WTC11 (cell line): Measurements from ENCODE around the gene COPA. TPM values are rescaled to one million over a fixed set of nuclear protein-coding genes. Genes with fewer than 3 reads are reported as not detected.

Experiments used
- ATAC-seq: fragments of 200-7000 bp; cut with Tn5 transposase; 2 replicates; pipeline ENCODE4 v1.10.0; 2021; ENCODE audit warnings: mild to moderate bottlenecking, moderate library complexity
- CTCF ChIA-PET: fragments of 300-600 bp; sonication (Branson Sonifier 250); formaldehyde crosslinking; loops from one replicate; lab custom pipeline; 2021; ENCODE audit warnings: antibody characterized with exemption; lab: Charles Lee
- POLR2A ChIA-PET: fragments of 350-600 bp; sonication (Branson Sonifier 250); formaldehyde crosslinking; loops from one replicate; lab custom pipeline; 2021; ENCODE audit warnings: antibody characterized with exemption; lab: Charles Lee
- DNase-seq: peaks from one replicate; pipeline ENCODE4 v3.0.0; 2021; ENCODE audit warnings: low spot score
- H3K27ac Mint-ChIP-seq: 2 replicates; pipeline ENCODE4 v1.8.0; 2021; ENCODE audit warnings: mixed read lengths
- H3K27me3 Mint-ChIP-seq: 2 replicates; pipeline ENCODE4 v1.8.0; 2021; ENCODE audit warnings: low read depth, mild to moderate bottlenecking, moderate library complexity, mixed read lengths
- H3K36me3 Mint-ChIP-seq: 2 replicates; pipeline ENCODE4 v1.8.0; 2021; ENCODE audit warnings: mixed read lengths
- H3K4me1 Mint-ChIP-seq: 2 replicates; pipeline ENCODE4 v1.8.0; 2022; ENCODE audit warnings: mixed read lengths
- H3K4me3 Mint-ChIP-seq: 2 replicates; pipeline ENCODE4 v1.8.0; 2021; ENCODE audit warnings: mild to moderate bottlenecking, moderate library complexity, mixed read lengths
- H3K9me3 Mint-ChIP-seq: 2 replicates; pipeline ENCODE4 v1.8.0; 2021; ENCODE audit warnings: mixed read lengths
- CREB1 ChIP-seq: sonication (generic); formaldehyde crosslinking; IDR thresholded peaks from 2 replicates; pipeline ENCODE4 v1.8.0; 2023; ENCODE audit warnings: mild to moderate bottlenecking, missing genetic modification reagents
- GABPB1 ChIP-seq: sonication (generic); formaldehyde crosslinking; IDR thresholded peaks from 2 replicates; pipeline ENCODE4 v1.8.1; 2023; ENCODE audit warnings: mild to moderate bottlenecking, missing genetic modification reagents
- JAZF1 ChIP-seq: fragments of 250-450 bp; sonication (Bioruptor Pico); IDR thresholded peaks from 2 replicates; pipeline ENCODE4 v1.9.0; 2021; ENCODE audit warnings: moderate library complexity, mild to moderate bottlenecking, inconsistent platforms
- NFATC4 ChIP-seq: fragments of 250-450 bp; sonication (Bioruptor Pico); IDR thresholded peaks from 2 replicates; pipeline ENCODE4 v1.9.0; 2021; ENCODE audit warnings: mild to moderate bottlenecking
- NFE2L1 ChIP-seq: sonication (generic); formaldehyde crosslinking; IDR thresholded peaks from 2 replicates; pipeline ENCODE4 v1.8.1; 2023; ENCODE audit warnings: missing genetic modification reagents
- TCF7 ChIP-seq: sonication (generic); formaldehyde crosslinking; IDR thresholded peaks from 2 replicates; pipeline ENCODE4 v1.8.0; 2022; ENCODE audit warnings: mild to moderate bottlenecking, low read depth, missing genetic modification reagents, moderate library complexity
- ZNF121 ChIP-seq: sonication (generic); formaldehyde crosslinking; IDR thresholded peaks from 2 replicates; pipeline ENCODE4 v1.8.0; 2023; ENCODE audit warnings: missing genetic modification reagents
- ZNF138 ChIP-seq: sonication (generic); formaldehyde crosslinking; conservative IDR thresholded peaks from 2 replicates; pipeline ENCODE4 v1.8.1; 2022; ENCODE audit warnings: mild to moderate bottlenecking, moderate library complexity, missing genetic modification reagents
- ZNF396 ChIP-seq: fragments of 250-450 bp; sonication (Bioruptor Pico); IDR thresholded peaks from 2 replicates; pipeline ENCODE4 v1.8.0; 2021; ENCODE audit warnings: mild to moderate bottlenecking, moderate library complexity, borderline replicate concordance
- total RNA-seq: library from RNA; stranded (reverse); gene quantifications from 3 replicates; pipeline ENCODE4 v1.2.3, GENCODE V29; 2021
- TF ChIP-seq, protein P1 (sequence below): sonication (generic); formaldehyde crosslinking; IDR thresholded peaks from 2 replicates; pipeline ENCODE4 v1.8.0; 2022; ENCODE audit warnings: missing genetic modification reagents
- TF ChIP-seq, protein P2 (sequence below): sonication (generic); formaldehyde crosslinking; conservative IDR thresholded peaks from 2 replicates; pipeline ENCODE4 v1.8.1; 2022; ENCODE audit warnings: mild to moderate bottlenecking, missing genetic modification reagents
- TF ChIP-seq, protein P3 (sequence below): sonication (generic); formaldehyde crosslinking; IDR thresholded peaks from 2 replicates; pipeline ENCODE4 v1.8.0; 2023; ENCODE audit warnings: missing genetic modification reagents, mild to moderate bottlenecking, borderline replicate concordance
- TF ChIP-seq, protein P4 (sequence below): sonication (generic); formaldehyde crosslinking; IDR thresholded peaks from 2 replicates; pipeline ENCODE4 v1.8.1; 2022; ENCODE audit warnings: low read depth, mild to moderate bottlenecking, moderate library complexity, missing genetic modification reagents, borderline replicate concordance
- TF ChIP-seq, protein P5 (sequence below): sonication (generic); formaldehyde crosslinking; IDR thresholded peaks from 2 replicates; pipeline ENCODE4 v1.8.0; 2022; ENCODE audit warnings: mild to moderate bottlenecking, missing genetic modification reagents
- TF ChIP-seq, protein P6 (sequence below): sonication (generic); formaldehyde crosslinking; IDR thresholded peaks from 2 replicates; pipeline ENCODE4 v1.8.0; 2022; ENCODE audit warnings: mild to moderate bottlenecking, missing genetic modification reagents
- TF ChIP-seq, protein P7 (sequence below): sonication (generic); formaldehyde crosslinking; IDR thresholded peaks from 2 replicates; pipeline ENCODE4 v1.8.0; 2023; ENCODE audit warnings: missing genetic modification reagents

Gene COPA
- total RNA-seq, 1 experiment from 2014 or later, result 126 TPM

DNA sequence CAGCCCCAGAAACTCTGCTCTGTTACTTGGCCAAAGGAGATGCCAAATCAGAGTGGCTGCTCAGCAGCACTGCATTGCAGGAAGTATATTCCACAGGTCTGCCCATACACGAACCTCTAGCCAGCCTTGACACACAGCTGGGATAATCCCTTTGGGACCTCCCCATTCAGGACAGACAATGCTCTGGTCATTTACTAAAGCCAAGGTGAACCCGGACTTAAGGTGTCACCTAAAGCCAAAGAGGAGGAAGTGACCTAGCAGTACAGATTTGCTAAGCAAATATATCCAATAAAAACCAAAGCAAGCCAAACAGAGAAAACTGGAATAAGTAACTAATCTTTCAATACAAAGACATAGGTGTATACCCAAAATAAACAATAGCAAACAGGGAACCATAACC lies 27.7 kb downstream of the COPA start:
- TF ChIP-seq ZNF138 (CRISPR knock-in tag) (no peak), ZNF396 (no peak), TCF7 (CRISPR knock-in tag) (no peak), GABPB1 (CRISPR knock-in tag) (no peak), NFE2L1 (CRISPR knock-in tag) (no peak), NFATC4 (no peak), CREB1 (CRISPR knock-in tag) (no peak), JAZF1 (CRISPR knock-in tag) (no peak), ZNF121 (CRISPR knock-in tag) (no peak)
- TF ChIP-seq, protein P1, sequence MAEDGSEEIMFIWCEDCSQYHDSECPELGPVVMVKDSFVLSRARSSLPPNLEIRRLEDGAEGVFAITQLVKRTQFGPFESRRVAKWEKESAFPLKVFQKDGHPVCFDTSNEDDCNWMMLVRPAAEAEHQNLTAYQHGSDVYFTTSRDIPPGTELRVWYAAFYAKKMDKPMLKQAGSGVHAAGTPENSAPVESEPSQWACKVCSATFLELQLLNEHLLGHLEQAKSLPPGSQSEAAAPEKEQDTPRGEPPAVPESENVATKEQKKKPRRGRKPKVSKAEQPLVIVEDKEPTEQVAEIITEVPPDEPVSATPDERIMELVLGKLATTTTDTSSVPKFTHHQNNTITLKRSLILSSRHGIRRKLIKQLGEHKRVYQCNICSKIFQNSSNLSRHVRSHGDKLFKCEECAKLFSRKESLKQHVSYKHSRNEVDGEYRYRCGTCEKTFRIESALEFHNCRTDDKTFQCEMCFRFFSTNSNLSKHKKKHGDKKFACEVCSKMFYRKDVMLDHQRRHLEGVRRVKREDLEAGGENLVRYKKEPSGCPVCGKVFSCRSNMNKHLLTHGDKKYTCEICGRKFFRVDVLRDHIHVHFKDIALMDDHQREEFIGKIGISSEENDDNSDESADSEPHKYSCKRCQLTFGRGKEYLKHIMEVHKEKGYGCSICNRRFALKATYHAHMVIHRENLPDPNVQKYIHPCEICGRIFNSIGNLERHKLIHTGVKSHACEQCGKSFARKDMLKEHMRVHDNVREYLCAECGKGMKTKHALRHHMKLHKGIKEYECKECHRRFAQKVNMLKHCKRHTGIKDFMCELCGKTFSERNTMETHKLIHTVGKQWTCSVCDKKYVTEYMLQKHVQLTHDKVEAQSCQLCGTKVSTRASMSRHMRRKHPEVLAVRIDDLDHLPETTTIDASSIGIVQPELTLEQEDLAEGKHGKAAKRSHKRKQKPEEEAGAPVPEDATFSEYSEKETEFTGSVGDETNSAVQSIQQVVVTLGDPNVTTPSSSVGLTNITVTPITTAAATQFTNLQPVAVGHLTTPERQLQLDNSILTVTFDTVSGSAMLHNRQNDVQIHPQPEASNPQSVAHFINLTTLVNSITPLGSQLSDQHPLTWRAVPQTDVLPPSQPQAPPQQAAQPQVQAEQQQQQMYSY (CRISPR knock-in tag), result no peak
- TF ChIP-seq, protein P2, sequence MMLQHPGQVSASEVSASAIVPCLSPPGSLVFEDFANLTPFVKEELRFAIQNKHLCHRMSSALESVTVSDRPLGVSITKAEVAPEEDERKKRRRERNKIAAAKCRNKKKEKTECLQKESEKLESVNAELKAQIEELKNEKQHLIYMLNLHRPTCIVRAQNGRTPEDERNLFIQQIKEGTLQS (CRISPR knock-in tag), result no peak
- TF ChIP-seq, protein P3, sequence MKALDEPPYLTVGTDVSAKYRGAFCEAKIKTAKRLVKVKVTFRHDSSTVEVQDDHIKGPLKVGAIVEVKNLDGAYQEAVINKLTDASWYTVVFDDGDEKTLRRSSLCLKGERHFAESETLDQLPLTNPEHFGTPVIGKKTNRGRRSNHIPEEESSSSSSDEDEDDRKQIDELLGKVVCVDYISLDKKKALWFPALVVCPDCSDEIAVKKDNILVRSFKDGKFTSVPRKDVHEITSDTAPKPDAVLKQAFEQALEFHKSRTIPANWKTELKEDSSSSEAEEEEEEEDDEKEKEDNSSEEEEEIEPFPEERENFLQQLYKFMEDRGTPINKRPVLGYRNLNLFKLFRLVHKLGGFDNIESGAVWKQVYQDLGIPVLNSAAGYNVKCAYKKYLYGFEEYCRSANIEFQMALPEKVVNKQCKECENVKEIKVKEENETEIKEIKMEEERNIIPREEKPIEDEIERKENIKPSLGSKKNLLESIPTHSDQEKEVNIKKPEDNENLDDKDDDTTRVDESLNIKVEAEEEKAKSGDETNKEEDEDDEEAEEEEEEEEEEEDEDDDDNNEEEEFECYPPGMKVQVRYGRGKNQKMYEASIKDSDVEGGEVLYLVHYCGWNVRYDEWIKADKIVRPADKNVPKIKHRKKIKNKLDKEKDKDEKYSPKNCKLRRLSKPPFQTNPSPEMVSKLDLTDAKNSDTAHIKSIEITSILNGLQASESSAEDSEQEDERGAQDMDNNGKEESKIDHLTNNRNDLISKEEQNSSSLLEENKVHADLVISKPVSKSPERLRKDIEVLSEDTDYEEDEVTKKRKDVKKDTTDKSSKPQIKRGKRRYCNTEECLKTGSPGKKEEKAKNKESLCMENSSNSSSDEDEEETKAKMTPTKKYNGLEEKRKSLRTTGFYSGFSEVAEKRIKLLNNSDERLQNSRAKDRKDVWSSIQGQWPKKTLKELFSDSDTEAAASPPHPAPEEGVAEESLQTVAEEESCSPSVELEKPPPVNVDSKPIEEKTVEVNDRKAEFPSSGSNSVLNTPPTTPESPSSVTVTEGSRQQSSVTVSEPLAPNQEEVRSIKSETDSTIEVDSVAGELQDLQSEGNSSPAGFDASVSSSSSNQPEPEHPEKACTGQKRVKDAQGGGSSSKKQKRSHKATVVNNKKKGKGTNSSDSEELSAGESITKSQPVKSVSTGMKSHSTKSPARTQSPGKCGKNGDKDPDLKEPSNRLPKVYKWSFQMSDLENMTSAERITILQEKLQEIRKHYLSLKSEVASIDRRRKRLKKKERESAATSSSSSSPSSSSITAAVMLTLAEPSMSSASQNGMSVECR, result no peak
- TF ChIP-seq, protein P4, sequence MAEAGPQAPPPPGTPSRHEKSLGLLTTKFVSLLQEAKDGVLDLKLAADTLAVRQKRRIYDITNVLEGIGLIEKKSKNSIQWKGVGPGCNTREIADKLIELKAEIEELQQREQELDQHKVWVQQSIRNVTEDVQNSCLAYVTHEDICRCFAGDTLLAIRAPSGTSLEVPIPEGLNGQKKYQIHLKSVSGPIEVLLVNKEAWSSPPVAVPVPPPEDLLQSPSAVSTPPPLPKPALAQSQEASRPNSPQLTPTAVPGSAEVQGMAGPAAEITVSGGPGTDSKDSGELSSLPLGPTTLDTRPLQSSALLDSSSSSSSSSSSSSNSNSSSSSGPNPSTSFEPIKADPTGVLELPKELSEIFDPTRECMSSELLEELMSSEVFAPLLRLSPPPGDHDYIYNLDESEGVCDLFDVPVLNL, result no peak
- TF ChIP-seq, protein P5, sequence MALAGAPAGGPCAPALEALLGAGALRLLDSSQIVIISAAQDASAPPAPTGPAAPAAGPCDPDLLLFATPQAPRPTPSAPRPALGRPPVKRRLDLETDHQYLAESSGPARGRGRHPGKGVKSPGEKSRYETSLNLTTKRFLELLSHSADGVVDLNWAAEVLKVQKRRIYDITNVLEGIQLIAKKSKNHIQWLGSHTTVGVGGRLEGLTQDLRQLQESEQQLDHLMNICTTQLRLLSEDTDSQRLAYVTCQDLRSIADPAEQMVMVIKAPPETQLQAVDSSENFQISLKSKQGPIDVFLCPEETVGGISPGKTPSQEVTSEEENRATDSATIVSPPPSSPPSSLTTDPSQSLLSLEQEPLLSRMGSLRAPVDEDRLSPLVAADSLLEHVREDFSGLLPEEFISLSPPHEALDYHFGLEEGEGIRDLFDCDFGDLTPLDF (CRISPR knock-in tag), result no peak
- TF ChIP-seq, protein P6, sequence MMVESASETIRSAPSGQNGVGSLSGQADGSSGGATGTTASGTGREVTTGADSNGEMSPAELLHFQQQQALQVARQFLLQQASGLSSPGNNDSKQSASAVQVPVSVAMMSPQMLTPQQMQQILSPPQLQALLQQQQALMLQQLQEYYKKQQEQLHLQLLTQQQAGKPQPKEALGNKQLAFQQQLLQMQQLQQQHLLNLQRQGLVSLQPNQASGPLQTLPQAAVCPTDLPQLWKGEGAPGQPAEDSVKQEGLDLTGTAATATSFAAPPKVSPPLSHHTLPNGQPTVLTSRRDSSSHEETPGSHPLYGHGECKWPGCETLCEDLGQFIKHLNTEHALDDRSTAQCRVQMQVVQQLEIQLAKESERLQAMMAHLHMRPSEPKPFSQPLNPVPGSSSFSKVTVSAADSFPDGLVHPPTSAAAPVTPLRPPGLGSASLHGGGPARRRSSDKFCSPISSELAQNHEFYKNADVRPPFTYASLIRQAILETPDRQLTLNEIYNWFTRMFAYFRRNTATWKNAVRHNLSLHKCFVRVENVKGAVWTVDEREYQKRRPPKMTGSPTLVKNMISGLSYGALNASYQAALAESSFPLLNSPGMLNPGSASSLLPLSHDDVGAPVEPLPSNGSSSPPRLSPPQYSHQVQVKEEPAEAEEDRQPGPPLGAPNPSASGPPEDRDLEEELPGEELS (CRISPR knock-in tag), result no peak
- TF ChIP-seq, protein P7, sequence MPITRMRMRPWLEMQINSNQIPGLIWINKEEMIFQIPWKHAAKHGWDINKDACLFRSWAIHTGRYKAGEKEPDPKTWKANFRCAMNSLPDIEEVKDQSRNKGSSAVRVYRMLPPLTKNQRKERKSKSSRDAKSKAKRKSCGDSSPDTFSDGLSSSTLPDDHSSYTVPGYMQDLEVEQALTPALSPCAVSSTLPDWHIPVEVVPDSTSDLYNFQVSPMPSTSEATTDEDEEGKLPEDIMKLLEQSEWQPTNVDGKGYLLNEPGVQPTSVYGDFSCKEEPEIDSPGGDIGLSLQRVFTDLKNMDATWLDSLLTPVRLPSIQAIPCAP, result no peak
- CTCF ChIA-PET, result interaction anchor here (0.8 kb wide), 1 partner anchor 24 kb away, joined by 3 read pairs; no protein-coding TSS in a partner anchor
- POLR2A ChIA-PET, result no interaction called here
- H3K27me3 Mint-ChIP-seq, result no peaks in the 10 kb centered on the region
- no peak for ATAC-seq
- H3K9me3 Mint-ChIP-seq, result peaks cover 9% of the 10 kb centered on the region
- H3K36me3 Mint-ChIP-seq, result peaks cover 79% of the 10 kb centered on the region
- no peak for DNase-seq
- H3K27ac Mint-ChIP-seq, result no peak overlapping the region
- H3K4me1 Mint-ChIP-seq, result no peaks in the 10 kb centered on the region
- no peak overlapping the region for H3K4me3 Mint-ChIP-seq
